ENCODE data around the gene NPFFR1. TPM values are rescaled to one million over a fixed set of nuclear protein-coding genes. Genes with fewer than 3 reads are reported as not detected.

The NPFFR1 gene
- total RNA-seq, 1 donor from 2014 or later = not detected

- no peaks in the 10 kb centered on the region for H3K27me3 Mint-ChIP-seq (ENCODE audit: low read depth)
- H3K27ac Mint-ChIP-seq (ENCODE audit: unreplicated experiment) = no peak overlapping the region
- no peak for DNase-seq (ENCODE audit: low spot score)
- H3K4me1 Mint-ChIP-seq (ENCODE audit: low read depth) = peaks cover 6% of the 10 kb centered on the region
- H3K9me3 Mint-ChIP-seq (ENCODE audit: low read depth) = peaks cover 6% of the 10 kb centered on the region
- TF ChIP-seq, protein P1, sequence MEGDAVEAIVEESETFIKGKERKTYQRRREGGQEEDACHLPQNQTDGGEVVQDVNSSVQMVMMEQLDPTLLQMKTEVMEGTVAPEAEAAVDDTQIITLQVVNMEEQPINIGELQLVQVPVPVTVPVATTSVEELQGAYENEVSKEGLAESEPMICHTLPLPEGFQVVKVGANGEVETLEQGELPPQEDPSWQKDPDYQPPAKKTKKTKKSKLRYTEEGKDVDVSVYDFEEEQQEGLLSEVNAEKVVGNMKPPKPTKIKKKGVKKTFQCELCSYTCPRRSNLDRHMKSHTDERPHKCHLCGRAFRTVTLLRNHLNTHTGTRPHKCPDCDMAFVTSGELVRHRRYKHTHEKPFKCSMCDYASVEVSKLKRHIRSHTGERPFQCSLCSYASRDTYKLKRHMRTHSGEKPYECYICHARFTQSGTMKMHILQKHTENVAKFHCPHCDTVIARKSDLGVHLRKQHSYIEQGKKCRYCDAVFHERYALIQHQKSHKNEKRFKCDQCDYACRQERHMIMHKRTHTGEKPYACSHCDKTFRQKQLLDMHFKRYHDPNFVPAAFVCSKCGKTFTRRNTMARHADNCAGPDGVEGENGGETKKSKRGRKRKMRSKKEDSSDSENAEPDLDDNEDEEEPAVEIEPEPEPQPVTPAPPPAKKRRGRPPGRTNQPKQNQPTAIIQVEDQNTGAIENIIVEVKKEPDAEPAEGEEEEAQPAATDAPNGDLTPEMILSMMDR (IDR thresholded peaks at IDR 0.05) = no peak
- H3K36me3 Mint-ChIP-seq (ENCODE audit: low read depth) = peaks cover 1% of the 10 kb centered on the region
- no peak overlapping the region for H3K4me3 Mint-ChIP-seq (ENCODE audit: unreplicated experiment)
Measured at GRCh38 chr10:70271996-70272924, 11.5 kb downstream of the NPFFR1 start.

GRCh38 chr10:70270952-70271351, 12.9 kb downstream of the NPFFR1 start:
- H3K4me3 Mint-ChIP-seq (ENCODE audit: unreplicated experiment) = no peak overlapping the region
- DNase-seq (ENCODE audit: low spot score) = no peak
- no peaks in the 10 kb centered on the region for H3K27me3 Mint-ChIP-seq (ENCODE audit: low read depth)
- H3K9me3 Mint-ChIP-seq (ENCODE audit: low read depth) = peaks cover 4% of the 10 kb centered on the region
- H3K36me3 Mint-ChIP-seq (ENCODE audit: low read depth) = peaks cover 1% of the 10 kb centered on the region
- peaks cover 11% of the 10 kb centered on the region for H3K4me1 Mint-ChIP-seq (ENCODE audit: low read depth)
- H3K27ac Mint-ChIP-seq (ENCODE audit: unreplicated experiment) = no peak overlapping the region
- TF ChIP-seq, protein P1 (IDR thresholded peaks at IDR 0.05) = no peak

DNA sequence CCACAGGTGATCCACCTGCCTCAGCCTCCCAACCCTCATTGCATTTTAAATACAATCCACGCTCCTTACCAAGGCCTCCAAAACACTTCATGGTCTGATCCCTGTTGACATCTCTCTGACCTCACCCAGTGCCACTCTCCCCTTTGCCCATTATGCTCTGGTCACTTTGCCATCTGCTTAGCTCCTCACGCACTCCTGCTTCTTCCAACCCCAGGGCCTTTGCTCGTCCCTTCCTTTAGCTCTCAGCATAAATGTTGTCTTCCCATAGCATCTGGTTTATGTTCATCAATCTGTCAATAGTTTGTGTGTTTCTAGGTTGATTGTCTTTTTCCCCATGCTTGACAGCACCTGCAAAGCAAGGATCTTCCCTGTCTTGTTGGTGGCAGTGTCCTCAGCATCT, 14.1 kb downstream of the NPFFR1 start:
- no peaks in the 10 kb centered on the region for H3K9me3 Mint-ChIP-seq (ENCODE audit: low read depth)
- DNase-seq (ENCODE audit: low spot score) = no peak
- H3K27ac Mint-ChIP-seq (ENCODE audit: unreplicated experiment) = no peak overlapping the region
- no peaks in the 10 kb centered on the region for H3K27me3 Mint-ChIP-seq (ENCODE audit: low read depth)
- no peaks in the 10 kb centered on the region for H3K36me3 Mint-ChIP-seq (ENCODE audit: low read depth)
- H3K4me1 Mint-ChIP-seq (ENCODE audit: low read depth) = peaks cover 11% of the 10 kb centered on the region
- H3K4me3 Mint-ChIP-seq (ENCODE audit: unreplicated experiment) = no peak overlapping the region
- TF ChIP-seq, protein P1 (IDR thresholded peaks at IDR 0.05) = no peak

GRCh38 chr10:70268376-70268775, 15.4 kb downstream of the NPFFR1 start:
- H3K36me3 Mint-ChIP-seq (ENCODE audit: low read depth) = no peaks in the 10 kb centered on the region
- TF ChIP-seq, protein P1 (IDR thresholded peaks at IDR 0.05) = no peak
- peaks cover 11% of the 10 kb centered on the region for H3K4me1 Mint-ChIP-seq (ENCODE audit: low read depth)
- no peak for DNase-seq (ENCODE audit: low spot score)
- H3K9me3 Mint-ChIP-seq (ENCODE audit: low read depth) = no peaks in the 10 kb centered on the region
- H3K27ac Mint-ChIP-seq (ENCODE audit: unreplicated experiment) = no peak overlapping the region
- no peak overlapping the region for H3K4me3 Mint-ChIP-seq (ENCODE audit: unreplicated experiment)
- H3K27me3 Mint-ChIP-seq (ENCODE audit: low read depth) = peaks cover 2% of the 10 kb centered on the region

GRCh38 chr10:70267161-70267933, 16.5 kb downstream of the NPFFR1 start:
- no peak for DNase-seq (ENCODE audit: low spot score)
- Mint-ChIP-seq H3K4me3 (ENCODE audit: unreplicated experiment) (no peak overlapping the region), H3K4me1 (ENCODE audit: low read depth) (peaks cover 11% of the 10 kb centered on the region)

More at GRCh38 chr10:70267161-70267933, 16.5 kb downstream of the NPFFR1 start:
- no peaks in the 10 kb centered on the region for H3K9me3 Mint-ChIP-seq (ENCODE audit: low read depth)
- TF ChIP-seq, protein P1 (IDR thresholded peaks at IDR 0.05) = peak; percentile 61
- H3K36me3 Mint-ChIP-seq (ENCODE audit: low read depth) = no peaks in the 10 kb centered on the region
- peaks cover 2% of the 10 kb centered on the region for H3K27me3 Mint-ChIP-seq (ENCODE audit: low read depth)
- peak overlapping the region; percentile 89 for H3K27ac Mint-ChIP-seq (ENCODE audit: unreplicated experiment)
